Fibroblast of lung (primary cell): ENCODE data around the gene DENND5B. TPM values are rescaled to one million over a fixed set of nuclear protein-coding genes. Genes with fewer than 3 reads are reported as not detected.
A peak's percentile ranks its signal among the peaks of the same experiment; 100 is the strongest.
"Not testable (repeated sequence)": the region's sequence is repeated elsewhere in the genome, so short reads cannot be mapped to it uniquely, and the experiment has no call there.

Source experiments
- DNase-seq, 2 donors: peaks; one replicate each; pipeline versions ENCODE4 v3.0.0 to v3.0.0-alpha.2; 2010; ENCODE audit warnings: low read depth in 2 of 2
- H2AFZ ChIP-seq: 2 replicates; pipeline ENCODE4 v1.5.1; 2012; ENCODE audit warnings: low read length, control low read depth, inconsistent platforms
- H3K27ac ChIP-seq: 2 replicates; pipeline ENCODE4 v1.5.1; 2011; ENCODE audit warnings: low read length, control low read depth; ENCODE audit not compliant: insufficient read depth
- H3K27me3 ChIP-seq: 2 replicates; pipeline ENCODE4 v1.5.1; 2011; ENCODE audit warnings: mild to moderate bottlenecking, low read length; ENCODE audit not compliant: control insufficient read depth, insufficient read depth
- H3K36me3 ChIP-seq: 2 replicates; pipeline ENCODE4 v1.5.1; 2011; ENCODE audit warnings: low read length; ENCODE audit not compliant: control insufficient read depth, insufficient read depth
- H3K4me1 ChIP-seq: 2 replicates; pipeline ENCODE4 v1.5.1; 2011; ENCODE audit warnings: low read length; ENCODE audit not compliant: control insufficient read depth, insufficient read depth; ENCODE audit errors: extremely low read depth
- H3K4me2 ChIP-seq: 2 replicates; pipeline ENCODE4 v1.5.1; 2011; ENCODE audit warnings: low read length, control low read depth; ENCODE audit not compliant: insufficient read depth; ENCODE audit errors: extremely low read depth
- H3K4me3 ChIP-seq, 4 experiments: fragments of 200-600 bp in 1 of 4; sonication (generic) in 1 of 4; replicated peaks in 1 of 4; 2 replicates each; pipeline ENCODE4 v1.5.1; 2011 to 2016; ENCODE audit warnings: low read length in 4 of 4, low read depth in 3 of 4, mild to moderate bottlenecking in 3 of 4, control low read depth in 2 of 4, inconsistent platforms in 1 of 4, mixed read lengths in 1 of 4; ENCODE audit not compliant: insufficient read depth in 1 of 4; ENCODE audit errors: control extremely low read depth in 1 of 4
- H3K79me2 ChIP-seq: 2 replicates; pipeline ENCODE4 v1.5.1; 2012; ENCODE audit warnings: mild to moderate bottlenecking, low read length, inconsistent platforms; ENCODE audit not compliant: control insufficient read depth, insufficient read depth
- H3K9ac ChIP-seq: 2 replicates; pipeline ENCODE4 v1.5.1; 2011; ENCODE audit warnings: mild to moderate bottlenecking, low read length, control low read depth; ENCODE audit not compliant: insufficient read depth
- H3K9me3 ChIP-seq: 2 replicates; pipeline ENCODE4 v1.5.1; 2012; ENCODE audit warnings: low read depth, low read length; ENCODE audit not compliant: control insufficient read depth, insufficient read depth
- H4K20me1 ChIP-seq: 2 replicates; pipeline ENCODE4 v1.5.1; 2011; ENCODE audit warnings: low read length; ENCODE audit not compliant: control insufficient read depth, insufficient read depth; ENCODE audit errors: extremely low read depth
- EZH2 ChIP-seq: IDR thresholded peaks from 2 replicates; pipeline ENCODE4 v1.5.1; 2012; ENCODE audit warnings: low read length, control low read depth, mild to moderate bottlenecking; ENCODE audit errors: missing control alignments
- polyA plus RNA-seq, 2 donors: library from polyadenylated mRNA; depleted of rRNA in 1 of 2; stranded (reverse) in 1 of 2; unstranded in 1 of 2; fragments of >200 nt; gene quantifications; 2 replicates each; pipeline ENCODE4 v1.2.1, GENCODE V29; 2011 to 2012; ENCODE audit warnings: missing spikeins in 1 of 2
- total RNA-seq: library from RNA; depleted of rRNA; stranded (reverse); fragments of >200 nt; gene quantifications from 2 replicates; pipeline ENCODE4 v1.2.1, GENCODE V29; 2014
- TF ChIP-seq, protein P1 (sequence below), 2 donors: IDR thresholded peaks in 1 of 2; conservative IDR thresholded peaks in 1 of 2; 1 replicate in 1 of 2; 2 replicates in 1 of 2; pipeline ENCODE4 v1.5.1; 2011 to 2012; ENCODE audit warnings: low read length in 2 of 2, control low read depth in 1 of 2, inconsistent platforms in 1 of 2, low read depth in 1 of 2, mild to moderate bottlenecking in 1 of 2

The DENND5B gene
- total and polyA plus RNA-seq, 2 donors (not counting 1 experiment from before 2014, with no cell fraction given): 5.3 to 6.9 TPM

DNA sequence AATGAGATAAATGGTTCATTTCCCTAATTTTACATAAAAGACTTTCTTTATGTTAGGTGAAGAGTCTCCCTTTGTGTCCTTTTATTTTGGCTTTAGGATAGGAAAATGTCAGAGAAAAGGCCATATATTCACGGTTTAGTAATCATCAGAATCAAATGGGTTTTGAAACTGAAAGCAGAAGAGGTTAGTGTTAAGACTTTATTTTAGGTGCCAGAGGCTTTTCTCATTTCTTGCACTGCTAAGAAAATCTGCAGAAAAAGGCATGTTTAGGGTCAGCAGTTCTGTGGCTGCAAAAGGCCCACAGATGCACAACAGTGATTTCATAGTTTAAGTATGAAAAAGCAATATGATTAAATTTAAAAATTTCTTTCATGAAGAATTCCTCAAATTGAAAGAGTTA, 184.6 kb downstream of the DENND5B start:
- Histone ChIP-seq H3K79me2 (no peaks in the 10 kb centered on the region), H3K27me3 (no peaks in the 10 kb centered on the region), H3K4me3 (no peak overlapping the region), H3K9me3 (no peaks in the 10 kb centered on the region), H3K27ac (no peak overlapping the region), H3K36me3 (no peaks in the 10 kb centered on the region), H2AFZ (no peak overlapping the region), H3K9ac (no peak overlapping the region), H3K4me1 (no peaks in the 10 kb centered on the region), H3K4me2 (no peak overlapping the region), H4K20me1 (no peaks in the 10 kb centered on the region)
- no peak for DNase-seq
- TF ChIP-seq EZH2: no peak
- TF ChIP-seq, protein P1, sequence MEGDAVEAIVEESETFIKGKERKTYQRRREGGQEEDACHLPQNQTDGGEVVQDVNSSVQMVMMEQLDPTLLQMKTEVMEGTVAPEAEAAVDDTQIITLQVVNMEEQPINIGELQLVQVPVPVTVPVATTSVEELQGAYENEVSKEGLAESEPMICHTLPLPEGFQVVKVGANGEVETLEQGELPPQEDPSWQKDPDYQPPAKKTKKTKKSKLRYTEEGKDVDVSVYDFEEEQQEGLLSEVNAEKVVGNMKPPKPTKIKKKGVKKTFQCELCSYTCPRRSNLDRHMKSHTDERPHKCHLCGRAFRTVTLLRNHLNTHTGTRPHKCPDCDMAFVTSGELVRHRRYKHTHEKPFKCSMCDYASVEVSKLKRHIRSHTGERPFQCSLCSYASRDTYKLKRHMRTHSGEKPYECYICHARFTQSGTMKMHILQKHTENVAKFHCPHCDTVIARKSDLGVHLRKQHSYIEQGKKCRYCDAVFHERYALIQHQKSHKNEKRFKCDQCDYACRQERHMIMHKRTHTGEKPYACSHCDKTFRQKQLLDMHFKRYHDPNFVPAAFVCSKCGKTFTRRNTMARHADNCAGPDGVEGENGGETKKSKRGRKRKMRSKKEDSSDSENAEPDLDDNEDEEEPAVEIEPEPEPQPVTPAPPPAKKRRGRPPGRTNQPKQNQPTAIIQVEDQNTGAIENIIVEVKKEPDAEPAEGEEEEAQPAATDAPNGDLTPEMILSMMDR (conservative IDR thresholded peaks at IDR 0.05 in 1 of 2, IDR thresholded peaks at IDR 0.05 in 1 of 2; ENCODE audit: low read depth in 1 of 2, low read length in 2 of 2): no peak

- Histone ChIP-seq H3K36me3 (no peaks in the 10 kb centered on the region), H2AFZ (no peak overlapping the region), H4K20me1 (no peaks in the 10 kb centered on the region), H3K27me3 (no peaks in the 10 kb centered on the region), H3K9ac (no peak overlapping the region), H3K4me3 (no peak overlapping the region), H3K9me3 (no peaks in the 10 kb centered on the region), H3K4me1 (no peaks in the 10 kb centered on the region), H3K4me2 (no peak overlapping the region), H3K27ac (no peak overlapping the region), H3K79me2 (no peaks in the 10 kb centered on the region)
- no peak for TF ChIP-seq EZH2
- TF ChIP-seq, protein P1 (conservative IDR thresholded peaks at IDR 0.05 in 1 of 2, IDR thresholded peaks at IDR 0.05 in 1 of 2; ENCODE audit: low read depth in 1 of 2, low read length in 2 of 2): no peak
- DNase-seq: no peak
Measured at GRCh38 chr12:31405021-31405420, 185.9 kb downstream of the DENND5B start.

DNA sequence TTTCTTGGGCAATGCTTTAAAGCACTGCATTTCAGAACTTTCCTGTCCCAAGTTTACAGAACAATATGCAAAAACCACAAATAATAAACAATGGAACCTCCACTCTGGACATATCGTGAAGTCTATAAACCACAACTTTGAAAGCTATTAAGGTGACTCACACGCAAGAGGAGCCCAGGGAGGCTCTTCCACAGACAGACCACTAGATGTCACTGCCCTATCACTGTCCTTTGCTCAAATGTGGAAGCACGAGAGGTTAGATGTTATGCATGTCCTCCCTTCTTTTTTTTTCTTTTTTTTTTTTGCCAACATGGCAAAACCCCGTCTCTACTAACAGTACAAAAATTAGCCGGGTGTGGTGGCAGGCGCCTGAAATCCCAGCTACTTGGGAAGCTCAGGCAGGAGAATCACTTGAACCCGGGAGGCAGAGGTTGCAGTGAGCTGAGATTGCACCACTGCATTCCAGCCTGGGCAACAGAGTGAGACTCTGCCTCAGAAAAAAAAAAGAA, 187.8 kb downstream of the DENND5B start:
- not testable (repeated sequence) for H2AFZ ChIP-seq, H3K36me3 ChIP-seq, H3K9ac ChIP-seq, H3K9me3 ChIP-seq, H3K4me3 ChIP-seq, H3K4me1 ChIP-seq, H3K4me2 ChIP-seq, H4K20me1 ChIP-seq, H3K79me2 ChIP-seq, H3K27me3 ChIP-seq, H3K27ac ChIP-seq
- DNase-seq: peak; percentile 90 to 94
- TF ChIP-seq, protein P1 (conservative IDR thresholded peaks at IDR 0.05 in 1 of 2, IDR thresholded peaks at IDR 0.05 in 1 of 2; ENCODE audit: low read depth in 1 of 2, low read length in 2 of 2): peak; percentile 95 to 98
